Inflammatory macrophage (primary cell): ENCODE measurements around the gene CRIP2.

Experiments used
- DNase-seq, 2 donors: peaks; one replicate each; pipeline ENCODE4 v3.0.0-alpha.2; 2020 to 2022

CRIP2 gene

GRCh38 chr14:105500036-105500725 is 25.6 kb downstream of the CRIP2 start:
- DNase-seq: no peak

- no peak for DNase-seq
Observed at GRCh38 chr14:105500726-105501101, 26.1 kb downstream of the CRIP2 start.

GRCh38 chr14:105501504-105502291 is 27.1 kb downstream of the CRIP2 start:
- DNase-seq: no peak

GRCh38 chr14:105502446-105503295 is 28.1 kb downstream of the CRIP2 start:
- no peak for DNase-seq

GRCh38 chr14:105503296-105503640 is 28.6 kb downstream of the CRIP2 start:
- DNase-seq: no peak

- no peak for DNase-seq
Observed at GRCh38 chr14:105503935-105504692, 29.5 kb downstream of the CRIP2 start.

- DNase-seq: no peak
Observed at GRCh38 chr14:105505101-105505500, 30.5 kb downstream of the CRIP2 start.

GRCh38 chr14:105507247-105507646 is 32.6 kb downstream of the CRIP2 start:
- no peak for DNase-seq

- DNase-seq: no peak
Observed at GRCh38 chr14:105508069-105508468, 33.4 kb downstream of the CRIP2 start.

GRCh38 chr14:105508601-105509000 is 34.0 kb downstream of the CRIP2 start:
- no peak for DNase-seq

- no peak for DNase-seq
Observed at GRCh38 chr14:105517096-105517495, 42.5 kb downstream of the CRIP2 start.

GRCh38 chr14:105519946-105520698 is 45.5 kb downstream of the CRIP2 start:
- DNase-seq: no peak

GRCh38 chr14:105525326-105525725 is 50.7 kb downstream of the CRIP2 start:
- no peak for DNase-seq

- DNase-seq: no peak
Observed at GRCh38 chr14:105525861-105526775, 51.5 kb downstream of the CRIP2 start, which contains the start of gene TMEM121. Gene TMEM121, plus strand, starts transcription at chr14:105526583. Its CDS starts 2,252 bp downstream, at chr14:105528835.

GRCh38 chr14:105526776-105527380 is 52.3 kb downstream of the CRIP2 start:
- DNase-seq: no peak

- DNase-seq: no peak
Observed at GRCh38 chr14:105527381-105527825, 52.8 kb downstream of the CRIP2 start.

GRCh38 chr14:105527826-105528585 is 53.4 kb downstream of the CRIP2 start:
- DNase-seq: peak; percentile 48 to 78

GRCh38 chr14:105528586-105529318 is 54.1 kb downstream of the CRIP2 start:
- peak in 1 of 2 donors; percentile 6 for DNase-seq

- DNase-seq: no peak
Observed at GRCh38 chr14:105529319-105529568, 54.6 kb downstream of the CRIP2 start.
